ENCODE measurements around the gene CAMTA1.

CAMTA1 gene

GRCh38 chr1:6935911-6936690 lies 150.8 kb downstream of the CAMTA1 start:
- DNase-seq: no peak

GRCh38 chr1:6937048-6937447 lies 151.8 kb downstream of the CAMTA1 start:
- no peak for DNase-seq

- DNase-seq: no peak
Observed at GRCh38 chr1:6939363-6939762, 154.1 kb downstream of the CAMTA1 start.

- DNase-seq: no peak
Observed at GRCh38 chr1:6941786-6942185, 156.5 kb downstream of the CAMTA1 start.

- no peak for DNase-seq
Observed at GRCh38 chr1:6942990-6943389, 157.7 kb downstream of the CAMTA1 start.

GRCh38 chr1:6944434-6944833 lies 159.2 kb downstream of the CAMTA1 start:
- peak; percentile 17 for DNase-seq

- no peak for DNase-seq
Observed at GRCh38 chr1:6947952-6948351, 162.7 kb downstream of the CAMTA1 start.

GRCh38 chr1:6948416-6948815 lies 163.2 kb downstream of the CAMTA1 start:
- peak; percentile 98 for DNase-seq

- peak; percentile 100 for DNase-seq
Observed at GRCh38 chr1:6948861-6949260, 163.6 kb downstream of the CAMTA1 start.

- DNase-seq: peak; percentile 92
Observed at GRCh38 chr1:6950001-6950765, 164.9 kb downstream of the CAMTA1 start.

- no peak for DNase-seq
Observed at GRCh38 chr1:6951536-6951935, 166.3 kb downstream of the CAMTA1 start.

GRCh38 chr1:6953216-6953615 lies 168.0 kb downstream of the CAMTA1 start:
- no peak for DNase-seq

- peak; percentile 88 for DNase-seq
Observed at GRCh38 chr1:6953907-6954364, 168.7 kb downstream of the CAMTA1 start.

- DNase-seq: peak; percentile 82
Observed at GRCh38 chr1:6954591-6954990, 169.3 kb downstream of the CAMTA1 start.

- DNase-seq: peak; percentile 50
Observed at GRCh38 chr1:6955357-6956094, 170.3 kb downstream of the CAMTA1 start.

GRCh38 chr1:6956488-6957159 lies 171.4 kb downstream of the CAMTA1 start:
- DNase-seq: peak; percentile 56

GRCh38 chr1:6957341-6957740 lies 172.1 kb downstream of the CAMTA1 start:
- no peak for DNase-seq

GRCh38 chr1:6958407-6959030 lies 173.3 kb downstream of the CAMTA1 start:
- DNase-seq: peak; percentile 41

GRCh38 chr1:6959491-6959890 lies 174.2 kb downstream of the CAMTA1 start:
- DNase-seq: peak; percentile 31

- peak; percentile 82 for DNase-seq
Observed at GRCh38 chr1:6960291-6960811, 175.1 kb downstream of the CAMTA1 start.

GRCh38 chr1:6960860-6961259 lies 175.6 kb downstream of the CAMTA1 start:
- DNase-seq: no peak

GRCh38 chr1:6961289-6961688 lies 176.0 kb downstream of the CAMTA1 start:
- peak; percentile 39 for DNase-seq

Measured in NCI-H82 (cell line).